Stimulated activated memory B cell treated with anti-CD40 and anti-IgM and Interleukin-4, amounts not matched to agents 10 μg/mL and 1 μg/mL and 100 μg/mL, for 72 hours (primary cell): Measurements from ENCODE around the gene SRSF4.

ENCODE experiments used
- ATAC-seq: fragments of 150-1000 bp; cut with Tn5 transposase; 2 replicates; pipeline ENCODE4 v1.10.0; 2021
- H3K27ac Mint-ChIP-seq: one replicate; pipeline ENCODE4 v1.8.0; 2022; ENCODE audit warnings: mild to moderate bottlenecking, mixed read lengths
- H3K27me3 Mint-ChIP-seq: one replicate; pipeline ENCODE4 v1.8.0; 2022; ENCODE audit warnings: mixed read lengths
- H3K36me3 Mint-ChIP-seq: one replicate; pipeline ENCODE4 v1.8.0; 2022; ENCODE audit warnings: mixed read lengths
- H3K4me1 Mint-ChIP-seq: one replicate; pipeline ENCODE4 v1.8.0; 2022; ENCODE audit warnings: mixed read lengths
- H3K4me3 Mint-ChIP-seq: one replicate; pipeline ENCODE4 v1.8.0; 2022; ENCODE audit warnings: mild to moderate bottlenecking, moderate library complexity, mixed read lengths
- H3K9me3 Mint-ChIP-seq: one replicate; pipeline ENCODE4 v1.8.0; 2022; ENCODE audit warnings: mixed read lengths

SRSF4 gene

DNA sequence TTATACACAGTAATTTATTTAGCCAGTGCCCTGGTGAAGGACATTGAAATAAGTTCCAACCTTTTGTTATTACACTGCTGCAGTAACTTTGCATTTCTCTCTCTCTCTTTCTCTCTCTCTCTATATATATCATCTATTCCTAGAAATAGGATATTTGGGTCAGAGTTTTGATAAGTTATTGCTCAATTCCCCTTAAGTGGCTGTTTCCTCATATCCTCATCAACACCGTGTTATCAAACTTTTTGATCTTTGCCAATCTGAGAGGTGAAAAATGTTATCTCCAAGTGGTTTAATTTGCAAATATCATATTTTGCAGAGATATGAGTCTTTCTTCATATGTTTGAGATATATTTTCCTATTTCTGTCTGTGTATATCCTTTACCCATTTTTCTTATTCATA, 1.6 kb upstream of the SRSF4 start:
- H3K36me3 Mint-ChIP-seq, result peaks cover 17% of the 10 kb centered on the region

GRCh38 chr1:29180497-29181412, 945 bp downstream of the SRSF4 start:
- Mint-ChIP-seq H3K4me3 (peak overlapping the region; percentile 94), H3K27me3 (no peaks in the 10 kb centered on the region), H3K9me3 (no peaks in the 10 kb centered on the region), H3K4me1 (peaks cover 51% of the 10 kb centered on the region), H3K36me3 (peaks cover 28% of the 10 kb centered on the region), H3K27ac (peak overlapping the region; percentile 94)
- ATAC-seq, result no peak

More for the DNA sequence above, 1.6 kb upstream of the SRSF4 start:
- no peak for ATAC-seq
- Mint-ChIP-seq H3K4me3 (peak overlapping the region; percentile 47), H3K27me3 (no peaks in the 10 kb centered on the region), H3K27ac (no peak overlapping the region), H3K9me3 (no peaks in the 10 kb centered on the region), H3K4me1 (peaks cover 31% of the 10 kb centered on the region)

- peaks cover 28% of the 10 kb centered on the region for H3K36me3 Mint-ChIP-seq
- H3K27ac Mint-ChIP-seq, result peak overlapping the region; percentile 94
- H3K9me3 Mint-ChIP-seq, result no peaks in the 10 kb centered on the region
- H3K4me3 Mint-ChIP-seq, result peak overlapping the region; percentile 94
- H3K27me3 Mint-ChIP-seq, result no peaks in the 10 kb centered on the region
- ATAC-seq, result no peak
- peaks cover 51% of the 10 kb centered on the region for H3K4me1 Mint-ChIP-seq
Measured at GRCh38 chr1:29179641-29180184, 2.0 kb downstream of the SRSF4 start.

- H3K27ac Mint-ChIP-seq, result no peak overlapping the region
- no peak for ATAC-seq
- H3K36me3 Mint-ChIP-seq, result peaks cover 40% of the 10 kb centered on the region
- peaks cover 61% of the 10 kb centered on the region for H3K4me1 Mint-ChIP-seq
- no peaks in the 10 kb centered on the region for H3K27me3 Mint-ChIP-seq
- no peaks in the 10 kb centered on the region for H3K9me3 Mint-ChIP-seq
- H3K4me3 Mint-ChIP-seq, result no peak overlapping the region
Measured at GRCh38 chr1:29177022-29177705, 4.5 kb downstream of the SRSF4 start.

GRCh38 chr1:29176576-29176975, 5.1 kb downstream of the SRSF4 start:
- Mint-ChIP-seq H3K4me1 (peaks cover 64% of the 10 kb centered on the region), H3K36me3 (peaks cover 40% of the 10 kb centered on the region), H3K27me3 (no peaks in the 10 kb centered on the region), H3K27ac (no peak overlapping the region), H3K4me3 (no peak overlapping the region), H3K9me3 (no peaks in the 10 kb centered on the region)
- ATAC-seq, result no peak

DNA sequence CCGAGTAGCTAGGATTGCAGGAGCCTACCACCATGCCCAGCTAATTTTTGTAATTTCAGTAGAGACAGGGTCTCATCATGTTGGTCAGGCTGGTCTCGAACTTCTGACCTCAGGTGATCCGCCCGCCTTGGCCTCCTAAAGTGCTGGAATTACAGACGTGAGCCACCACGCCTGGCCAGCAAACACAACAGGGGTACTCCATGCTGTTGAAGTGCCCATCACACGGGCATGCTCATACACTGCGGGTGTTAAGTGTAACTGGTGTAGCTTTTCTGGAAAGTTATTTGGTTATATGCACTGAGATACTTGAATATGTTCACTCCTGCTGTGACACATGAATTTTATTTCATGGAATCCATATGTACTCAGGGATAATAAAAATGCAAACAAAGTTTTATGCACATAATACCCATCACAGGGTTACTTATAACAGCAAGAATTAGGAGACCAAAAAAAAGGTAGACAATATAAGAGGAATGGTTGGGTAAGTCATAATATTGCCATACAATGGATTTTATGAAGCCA, 9.2 kb downstream of the SRSF4 start:
- peaks cover 33% of the 10 kb centered on the region for H3K36me3 Mint-ChIP-seq
- no peak overlapping the region for H3K27ac Mint-ChIP-seq
- no peak overlapping the region for H3K4me3 Mint-ChIP-seq
- peaks cover 63% of the 10 kb centered on the region for H3K4me1 Mint-ChIP-seq
- H3K27me3 Mint-ChIP-seq, result no peaks in the 10 kb centered on the region
- H3K9me3 Mint-ChIP-seq, result no peaks in the 10 kb centered on the region
- ATAC-seq, result no peak

GRCh38 chr1:29171521-29171920, 10.2 kb downstream of the SRSF4 start:
- peaks cover 63% of the 10 kb centered on the region for H3K4me1 Mint-ChIP-seq
- H3K4me3 Mint-ChIP-seq, result no peak overlapping the region
- H3K36me3 Mint-ChIP-seq, result peaks cover 38% of the 10 kb centered on the region
- no peak for ATAC-seq
- no peaks in the 10 kb centered on the region for H3K9me3 Mint-ChIP-seq
- peak overlapping the region; percentile 79 for H3K27ac Mint-ChIP-seq
- H3K27me3 Mint-ChIP-seq, result no peaks in the 10 kb centered on the region

DNA sequence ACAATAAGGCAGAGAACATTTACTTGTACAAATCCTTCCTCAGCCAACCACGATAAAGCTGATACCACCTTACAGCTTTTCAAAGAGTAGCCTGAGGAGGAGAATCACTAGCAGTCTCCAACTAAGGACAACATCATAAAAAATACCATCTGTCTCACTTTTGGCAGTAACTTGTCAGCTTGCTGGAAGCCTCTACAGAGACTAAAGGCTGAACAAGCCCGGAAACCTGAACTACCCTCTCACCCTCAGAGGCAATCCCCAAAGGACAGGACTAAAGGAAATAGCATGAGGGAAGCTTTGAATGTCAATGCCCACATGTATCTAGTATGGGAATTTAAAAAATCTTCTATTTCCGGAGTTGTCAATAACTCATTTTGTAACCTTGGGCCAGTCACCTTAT, 10.6 kb downstream of the SRSF4 start:
- Mint-ChIP-seq H3K36me3 (peaks cover 38% of the 10 kb centered on the region), H3K4me1 (peaks cover 60% of the 10 kb centered on the region), H3K27ac (peak overlapping the region; percentile 79), H3K9me3 (no peaks in the 10 kb centered on the region), H3K27me3 (no peaks in the 10 kb centered on the region), H3K4me3 (peak overlapping the region; percentile 48)
- ATAC-seq, result peak; percentile 56

GRCh38 chr1:29169976-29170375, 11.7 kb downstream of the SRSF4 start:
- H3K4me1 Mint-ChIP-seq, result peaks cover 60% of the 10 kb centered on the region
- H3K9me3 Mint-ChIP-seq, result no peaks in the 10 kb centered on the region
- no peaks in the 10 kb centered on the region for H3K27me3 Mint-ChIP-seq
- H3K36me3 Mint-ChIP-seq, result peaks cover 45% of the 10 kb centered on the region
- no peak overlapping the region for H3K4me3 Mint-ChIP-seq
- peak overlapping the region; percentile 79 for H3K27ac Mint-ChIP-seq
- no peak for ATAC-seq

GRCh38 chr1:29167904-29168303, 13.8 kb downstream of the SRSF4 start:
- Mint-ChIP-seq H3K36me3 (peaks cover 47% of the 10 kb centered on the region), H3K27ac (no peak overlapping the region), H3K27me3 (no peaks in the 10 kb centered on the region), H3K9me3 (no peaks in the 10 kb centered on the region), H3K4me3 (no peak overlapping the region), H3K4me1 (peaks cover 59% of the 10 kb centered on the region)
- ATAC-seq, result no peak

GRCh38 chr1:29166291-29166878, 15.3 kb downstream of the SRSF4 start:
- H3K4me1 Mint-ChIP-seq, result peaks cover 54% of the 10 kb centered on the region
- no peak overlapping the region for H3K27ac Mint-ChIP-seq
- no peaks in the 10 kb centered on the region for H3K9me3 Mint-ChIP-seq
- ATAC-seq, result no peak
- no peaks in the 10 kb centered on the region for H3K27me3 Mint-ChIP-seq
- H3K36me3 Mint-ChIP-seq, result peaks cover 41% of the 10 kb centered on the region
- no peak overlapping the region for H3K4me3 Mint-ChIP-seq

- Mint-ChIP-seq H3K27ac (no peak overlapping the region), H3K4me1 (peaks cover 36% of the 10 kb centered on the region), H3K27me3 (no peaks in the 10 kb centered on the region), H3K9me3 (no peaks in the 10 kb centered on the region), H3K4me3 (no peak overlapping the region), H3K36me3 (peaks cover 29% of the 10 kb centered on the region)
- ATAC-seq, result no peak
Measured at GRCh38 chr1:29164588-29164987, 17.1 kb downstream of the SRSF4 start.

- H3K36me3 Mint-ChIP-seq, result peaks cover 39% of the 10 kb centered on the region
- no peak overlapping the region for H3K27ac Mint-ChIP-seq
- no peaks in the 10 kb centered on the region for H3K27me3 Mint-ChIP-seq
- no peak for ATAC-seq
- no peak overlapping the region for H3K4me3 Mint-ChIP-seq
- H3K9me3 Mint-ChIP-seq, result no peaks in the 10 kb centered on the region
- peaks cover 24% of the 10 kb centered on the region for H3K4me1 Mint-ChIP-seq
Measured at GRCh38 chr1:29162476-29163138, 19.1 kb downstream of the SRSF4 start.

DNA sequence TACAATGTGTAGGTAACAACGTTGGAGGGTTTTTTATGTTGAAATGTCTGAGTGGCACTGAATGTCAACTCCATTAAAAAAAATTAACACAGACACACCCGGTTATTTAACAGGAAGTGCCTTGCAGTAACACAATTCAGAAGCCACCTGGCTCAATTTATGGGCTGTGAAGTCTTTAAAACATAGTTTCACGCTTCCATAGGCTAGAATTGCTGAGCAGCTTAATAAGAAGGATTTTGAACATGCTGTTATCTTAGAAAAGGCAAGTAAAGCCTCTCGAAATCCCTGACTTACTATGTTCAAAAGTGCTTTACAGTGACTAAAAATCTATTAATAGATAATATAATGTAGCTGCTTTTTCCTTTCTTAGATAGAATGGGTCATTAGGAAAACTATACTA, 19.7 kb downstream of the SRSF4 start:
- no peak for ATAC-seq
- no peaks in the 10 kb centered on the region for H3K9me3 Mint-ChIP-seq
- H3K4me3 Mint-ChIP-seq, result no peak overlapping the region
- peaks cover 38% of the 10 kb centered on the region for H3K36me3 Mint-ChIP-seq
- no peak overlapping the region for H3K27ac Mint-ChIP-seq
- peaks cover 19% of the 10 kb centered on the region for H3K4me1 Mint-ChIP-seq
- H3K27me3 Mint-ChIP-seq, result no peaks in the 10 kb centered on the region

- Mint-ChIP-seq H3K9me3 (no peaks in the 10 kb centered on the region), H3K4me3 (no peak overlapping the region), H3K27ac (no peak overlapping the region), H3K27me3 (no peaks in the 10 kb centered on the region), H3K4me1 (peaks cover 12% of the 10 kb centered on the region), H3K36me3 (peaks cover 42% of the 10 kb centered on the region)
- ATAC-seq, result no peak
Measured at GRCh38 chr1:29159773-29160172, 21.9 kb downstream of the SRSF4 start.
